TTC549 (cell line): ENCODE measurements around the gene CCDC86.

Source experiments
- FAIRE-seq: peaks from 2 replicates; lab custom pipeline; 2012; peaks lifted over from hg19 to GRCh38; lab: Jason Lieb, UNC

Gene CCDC86

GRCh38 chr11:60852982-60853950, 11.4 kb downstream of the CCDC86 start:
- no peak for FAIRE-seq

DNA sequence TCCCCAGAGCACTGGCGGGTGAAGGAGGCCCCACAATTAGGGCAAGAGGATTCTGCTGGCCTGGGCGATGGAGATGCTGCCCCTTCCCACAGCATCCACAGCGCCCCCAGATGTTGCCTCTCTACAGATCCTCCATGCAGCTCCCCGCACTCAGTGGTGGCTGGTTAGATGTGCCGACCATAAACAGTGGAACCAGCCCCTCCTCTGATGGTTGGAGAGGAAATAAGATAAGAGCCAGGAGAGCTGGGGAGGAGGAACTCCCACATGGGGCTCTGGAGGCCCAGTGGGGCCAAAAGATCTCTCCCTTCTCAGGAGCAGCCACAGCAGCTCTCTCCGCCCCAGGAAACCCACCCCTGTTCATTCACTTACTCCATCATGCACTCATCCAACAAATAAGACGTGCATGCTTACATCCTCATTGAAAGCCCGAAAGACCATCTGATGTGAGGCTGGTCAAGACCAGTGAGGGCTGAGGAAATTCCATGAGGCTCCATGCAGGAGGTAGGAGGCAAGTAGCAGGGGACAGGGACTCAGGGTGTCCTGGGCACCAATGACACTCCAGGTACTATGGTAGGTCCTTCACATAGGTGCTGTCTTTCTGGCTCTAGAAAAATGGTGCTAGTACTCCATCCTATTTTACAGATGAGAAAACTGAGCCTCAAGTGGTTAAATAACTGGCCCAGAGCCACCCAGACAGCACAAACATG, 12.4 kb downstream of the CCDC86 start:
- no peak for FAIRE-seq

DNA sequence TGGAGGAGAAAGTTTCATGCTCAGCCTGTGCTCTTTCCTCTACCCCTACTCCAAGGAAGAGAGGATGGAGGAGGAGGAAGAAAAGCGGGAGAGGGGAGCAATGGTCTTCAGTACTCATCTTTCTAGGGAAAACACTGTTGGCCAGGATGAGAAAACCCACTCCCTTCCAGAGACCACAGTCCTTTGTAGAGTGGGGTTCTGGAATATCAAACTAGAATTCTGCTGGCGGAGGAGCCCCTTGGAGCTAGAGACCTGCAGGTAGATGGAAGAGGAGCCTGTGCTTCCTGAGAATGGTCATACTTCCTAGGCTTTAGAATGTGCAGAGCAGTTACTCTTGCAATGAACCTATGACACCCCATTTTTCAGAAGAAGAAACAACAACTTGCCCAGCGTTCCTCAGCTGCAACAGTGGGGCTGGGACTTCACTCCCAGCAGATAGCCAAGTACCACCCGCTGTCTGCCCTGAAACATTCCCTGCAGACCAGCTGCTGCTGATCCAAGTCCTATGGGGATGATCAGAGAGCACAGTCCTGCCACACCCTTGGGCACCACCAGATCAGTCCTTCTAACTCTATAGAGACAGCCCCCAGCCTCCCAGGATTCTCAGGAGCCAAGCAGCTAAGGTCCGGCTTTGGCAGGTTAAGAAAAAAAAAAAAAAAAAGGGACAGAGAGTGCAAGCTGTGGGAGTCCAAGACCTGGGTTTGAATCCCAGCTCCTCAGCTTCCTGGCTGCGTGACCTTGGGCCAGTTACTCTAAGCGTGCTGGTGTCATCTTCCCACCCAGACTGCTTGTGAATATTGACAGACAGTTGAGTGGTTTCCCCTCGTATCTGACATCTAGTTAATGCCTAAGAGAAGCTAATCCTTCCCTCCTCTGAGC, 13.2 kb downstream of the CCDC86 start:
- FAIRE-seq = no peak

GRCh38 chr11:60855726-60856633, 14.1 kb downstream of the CCDC86 start, which contains the start of gene PTGDR2:
Gene PTGDR2, minus strand, starts transcription at chr11:60855950. Its CDS starts 2,228 bp downstream, at chr11:60853722.
- FAIRE-seq = no peak

- no peak for FAIRE-seq
Observed at GRCh38 chr11:60857378-60858232, 15.7 kb downstream of the CCDC86 start.

- no peak for FAIRE-seq
Observed at GRCh38 chr11:60858236-60858635, 16.3 kb downstream of the CCDC86 start.

GRCh38 chr11:60858731-60859464, 17.0 kb downstream of the CCDC86 start:
- FAIRE-seq = no peak

DNA sequence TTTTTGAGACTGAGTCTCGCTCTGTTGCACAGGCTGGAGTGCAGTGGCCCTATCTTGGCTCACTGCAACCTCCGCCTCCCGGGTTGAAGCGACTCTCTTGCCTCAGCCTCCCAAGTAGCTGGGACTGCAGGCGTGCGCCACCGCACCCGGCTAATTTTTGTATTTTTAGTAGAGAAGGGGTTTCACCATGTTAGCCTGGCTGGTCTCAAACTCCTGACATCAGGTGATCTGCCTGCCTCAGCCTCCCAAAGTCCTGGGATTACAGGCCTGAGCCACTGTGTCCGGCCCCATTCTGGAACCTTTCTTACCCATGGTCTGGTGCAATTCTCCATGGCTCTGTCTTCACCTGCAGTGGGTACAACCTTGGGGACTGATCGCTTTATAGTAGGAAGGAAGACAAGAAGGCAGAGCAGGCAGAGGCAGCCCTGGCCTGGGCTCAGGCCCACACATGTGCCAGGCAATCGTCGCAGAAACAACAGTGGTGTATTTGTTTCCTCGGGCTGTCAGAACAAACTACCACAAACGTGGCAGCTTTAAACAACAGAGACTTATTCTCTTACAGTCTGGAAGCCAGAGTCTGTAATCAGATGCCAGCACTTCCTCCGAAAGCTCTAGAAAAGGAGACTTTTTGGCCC, 17.8 kb downstream of the CCDC86 start:
- FAIRE-seq = no peak

DNA sequence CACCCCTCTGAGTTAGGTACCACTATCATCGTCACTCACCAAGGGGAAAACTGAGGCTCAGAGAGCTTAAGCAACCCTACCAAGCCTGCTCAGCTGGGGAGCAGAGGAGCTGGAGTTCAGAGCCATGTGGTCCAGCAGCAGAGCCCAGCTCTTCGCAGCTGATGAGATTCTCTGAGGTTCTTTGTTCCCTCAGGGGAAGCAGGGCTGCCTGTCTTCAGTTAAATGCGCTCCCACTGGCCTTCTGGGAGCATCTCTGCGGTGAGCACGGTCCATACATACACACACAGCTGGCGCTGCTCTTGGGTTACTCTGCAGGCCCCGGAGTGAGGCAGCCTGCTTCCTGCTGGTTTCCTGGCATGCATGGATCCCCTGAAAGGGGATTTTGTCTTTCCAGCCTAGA, 19.0 kb downstream of the CCDC86 start:
- no peak for FAIRE-seq

DNA sequence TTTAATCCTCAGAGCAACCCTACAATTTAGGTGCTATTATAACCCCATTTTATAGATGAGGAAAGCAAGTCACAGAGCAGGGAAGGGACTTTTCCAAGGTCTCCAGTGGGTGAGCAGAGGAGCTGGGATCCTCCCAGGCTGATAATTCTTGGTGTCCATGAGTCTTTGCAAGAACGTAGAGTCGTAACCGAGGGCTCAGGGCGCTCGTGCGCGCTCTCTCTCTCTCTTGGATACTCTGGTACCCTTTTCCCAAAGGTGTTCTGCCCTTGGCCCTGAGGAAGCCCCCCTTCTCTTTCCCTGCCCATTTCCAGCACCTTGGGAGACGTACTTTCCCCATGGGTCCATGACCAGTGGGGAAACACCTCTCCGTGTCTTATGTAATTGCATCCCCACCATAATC, 20.3 kb downstream of the CCDC86 start:
- FAIRE-seq = no peak

DNA sequence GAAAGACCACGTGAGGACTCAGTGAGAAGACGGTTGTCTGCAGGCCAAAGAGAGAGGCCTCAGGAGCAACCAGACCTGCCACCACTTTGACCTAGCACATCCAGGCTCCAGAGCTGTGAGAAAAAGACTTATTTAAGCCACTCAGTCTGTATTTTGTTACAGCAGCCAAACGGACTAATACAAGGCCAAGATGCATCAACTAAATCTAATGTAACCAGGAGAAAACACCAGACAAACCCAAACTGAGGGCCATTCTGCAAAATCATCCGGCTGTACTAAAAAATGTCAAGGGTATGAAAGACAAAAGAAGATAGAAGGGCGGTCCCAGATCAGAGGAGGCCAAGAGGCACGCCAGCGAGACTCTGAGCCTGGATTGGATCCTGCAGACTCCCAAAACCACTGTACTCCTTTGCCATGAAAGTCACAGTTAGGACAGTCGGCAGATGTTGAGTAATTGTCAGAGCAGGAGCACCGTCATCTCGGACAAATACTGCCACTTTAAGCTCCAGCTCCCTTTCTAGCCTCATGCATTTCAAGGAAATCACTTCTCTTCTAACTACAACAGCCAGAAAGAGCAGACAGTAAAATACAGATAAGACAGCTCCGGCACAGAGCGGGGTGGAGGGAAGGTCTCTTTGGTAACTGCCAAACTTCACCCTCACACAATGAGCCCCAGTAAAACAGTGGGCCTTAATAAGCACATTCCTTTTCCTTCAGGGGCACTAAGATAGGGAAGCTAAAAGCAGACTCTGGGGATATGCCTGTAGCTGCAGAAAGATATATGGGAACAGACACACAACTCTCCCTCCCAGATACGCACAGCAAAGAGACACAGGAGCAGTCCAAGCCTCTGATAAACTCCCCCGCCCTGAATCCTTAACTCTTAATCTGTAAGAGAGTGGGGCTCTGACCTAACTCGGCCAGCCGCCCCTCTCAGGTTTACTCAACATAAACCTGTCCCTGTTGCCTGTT, 21.9 kb downstream of the CCDC86 start:
- FAIRE-seq = no peak

DNA sequence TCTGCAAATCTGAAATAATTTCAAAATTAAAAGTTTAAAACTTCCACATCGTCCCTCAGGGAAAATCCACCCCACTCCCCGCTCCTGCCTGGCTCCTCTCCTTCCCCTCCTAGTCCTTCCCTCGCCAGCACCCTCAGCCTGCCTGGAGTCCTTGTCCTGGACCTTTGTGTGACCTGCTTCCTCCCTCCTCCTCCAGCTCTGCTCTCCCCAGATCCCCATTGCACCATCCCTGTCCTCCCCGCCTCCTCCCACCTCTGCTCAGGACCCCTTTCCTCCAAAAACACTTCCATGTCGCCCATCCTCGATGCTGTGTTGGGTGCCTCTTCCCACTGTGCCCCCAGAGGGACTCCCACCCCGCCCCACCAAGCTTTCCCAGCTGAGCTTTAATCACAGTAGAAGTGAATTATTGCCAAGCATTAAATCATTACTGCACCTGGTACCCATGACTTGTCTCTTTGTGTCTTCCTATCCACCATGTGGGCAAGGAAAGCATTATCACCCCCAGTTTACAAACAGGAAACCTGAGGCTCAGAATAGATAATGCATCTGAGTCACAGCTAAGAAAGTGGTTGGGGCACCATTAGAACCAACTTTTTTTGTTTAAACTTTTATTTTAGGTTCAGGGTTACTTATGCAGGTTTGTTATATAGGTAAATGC, 23.1 kb downstream of the CCDC86 start:
- FAIRE-seq = no peak

- no peak for FAIRE-seq
Observed at GRCh38 chr11:60866911-60867870, 25.3 kb downstream of the CCDC86 start, which contains the start of gene ZP1. Gene ZP1, plus strand, starts transcription at chr11:60867542. Its CDS starts 20 bp downstream, at chr11:60867562.

- FAIRE-seq = no peak
Observed at GRCh38 chr11:60867871-60868681, 26.2 kb downstream of the CCDC86 start.
